ENCODE data around the gene BTBD2. TPM values are rescaled to one million over a fixed set of nuclear protein-coding genes. Genes with fewer than 3 reads are reported as not detected.

Gene BTBD2
- total RNA-seq, 4 donors from 2014 or later = 54.6 to 82.9 (median 63.6) TPM

DNA sequence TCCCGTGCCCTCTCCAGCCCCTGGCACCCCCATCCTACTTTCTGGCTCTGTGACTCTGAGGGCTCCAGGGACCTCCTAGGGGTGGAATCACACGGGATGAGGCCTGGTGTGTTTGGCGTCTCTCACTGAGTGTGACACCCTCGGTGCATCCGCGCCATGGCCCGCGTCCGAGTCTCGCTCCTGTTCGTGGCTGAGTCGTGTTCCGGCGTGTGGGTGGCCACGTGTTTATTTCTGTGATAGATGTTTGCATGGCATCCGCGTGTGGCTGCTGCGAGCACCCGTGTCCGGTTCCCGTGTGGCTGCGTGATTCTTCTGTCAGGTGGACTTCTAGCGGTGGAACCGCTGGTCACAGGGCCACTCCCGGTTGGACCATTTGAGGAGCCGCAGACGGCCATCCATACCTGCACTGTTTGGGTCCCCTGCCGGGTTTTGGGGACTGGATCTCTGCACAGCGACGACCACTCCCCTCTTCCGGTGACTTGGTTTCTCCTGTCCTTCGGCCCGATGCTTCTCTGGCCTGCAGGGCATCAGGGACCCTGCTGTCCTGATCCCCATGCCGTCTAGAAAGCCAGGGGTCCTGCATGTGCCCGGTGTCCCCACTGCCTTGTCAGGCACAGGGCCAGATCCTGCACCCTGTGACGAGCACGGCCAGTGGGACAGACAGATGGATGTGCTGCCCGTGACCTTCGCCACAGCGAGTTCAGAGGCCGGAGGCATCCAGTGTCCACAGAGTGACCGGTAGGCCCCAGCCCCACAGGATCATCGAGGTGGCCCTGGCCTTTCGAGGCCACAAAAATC lies 66.0 kb downstream of the BTBD2 start:
- no peak for ATAC-seq
- Histone ChIP-seq H3K4me3 (no peak overlapping the region), H3K27ac (no peak overlapping the region), H3K9me3 (no peaks in the 10 kb centered on the region), H3K4me1 (no peaks in the 10 kb centered on the region), H3K36me3 (no peaks in the 10 kb centered on the region), H3K27me3 (no peaks in the 10 kb centered on the region)
- in situ Hi-C loops (cut with MboI; ENCODE audit: low sequenced_read_pairs in 4 of 4) (no loop called here), intact Hi-C loops (cut with DNase I; ENCODE audit: low total_unique reads) (no loop called here)
- DNase-seq = no peak
- no peak for TF ChIP-seq POLR2A (IDR thresholded peaks at IDR 0.05)
- TF ChIP-seq, protein P1, sequence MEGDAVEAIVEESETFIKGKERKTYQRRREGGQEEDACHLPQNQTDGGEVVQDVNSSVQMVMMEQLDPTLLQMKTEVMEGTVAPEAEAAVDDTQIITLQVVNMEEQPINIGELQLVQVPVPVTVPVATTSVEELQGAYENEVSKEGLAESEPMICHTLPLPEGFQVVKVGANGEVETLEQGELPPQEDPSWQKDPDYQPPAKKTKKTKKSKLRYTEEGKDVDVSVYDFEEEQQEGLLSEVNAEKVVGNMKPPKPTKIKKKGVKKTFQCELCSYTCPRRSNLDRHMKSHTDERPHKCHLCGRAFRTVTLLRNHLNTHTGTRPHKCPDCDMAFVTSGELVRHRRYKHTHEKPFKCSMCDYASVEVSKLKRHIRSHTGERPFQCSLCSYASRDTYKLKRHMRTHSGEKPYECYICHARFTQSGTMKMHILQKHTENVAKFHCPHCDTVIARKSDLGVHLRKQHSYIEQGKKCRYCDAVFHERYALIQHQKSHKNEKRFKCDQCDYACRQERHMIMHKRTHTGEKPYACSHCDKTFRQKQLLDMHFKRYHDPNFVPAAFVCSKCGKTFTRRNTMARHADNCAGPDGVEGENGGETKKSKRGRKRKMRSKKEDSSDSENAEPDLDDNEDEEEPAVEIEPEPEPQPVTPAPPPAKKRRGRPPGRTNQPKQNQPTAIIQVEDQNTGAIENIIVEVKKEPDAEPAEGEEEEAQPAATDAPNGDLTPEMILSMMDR (IDR thresholded peaks at IDR 0.05 in 4 of 5, conservative IDR thresholded peaks at IDR 0.05 in 1 of 5) = no peak

DNA sequence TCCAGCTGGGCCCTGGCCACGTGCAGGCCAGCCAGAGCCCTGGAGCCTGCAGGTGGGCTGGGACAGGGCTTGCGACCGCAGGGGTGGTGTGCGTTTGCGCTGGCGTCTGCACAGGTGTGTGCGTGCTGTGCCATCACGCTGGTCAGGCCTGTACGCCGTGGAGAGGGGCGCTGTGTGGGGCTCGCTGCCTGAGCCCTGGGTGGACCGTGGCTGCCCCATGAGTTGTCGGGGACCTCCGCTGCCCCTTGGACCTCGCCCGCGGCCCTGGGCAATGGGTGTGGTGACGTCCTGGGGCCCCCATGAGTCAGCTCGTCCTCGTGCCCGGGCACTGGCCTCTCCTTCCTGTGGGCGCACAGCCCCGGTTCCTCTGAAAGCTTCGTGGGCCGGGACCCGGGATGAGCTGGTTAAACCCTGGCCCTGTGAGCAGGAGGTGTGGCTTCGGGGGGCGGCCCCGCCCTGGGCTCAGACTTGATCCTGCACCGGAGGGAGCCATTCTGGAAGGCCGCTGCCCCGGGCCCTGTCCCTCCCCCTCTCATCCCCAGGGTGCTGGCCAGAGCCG lies 67.8 kb downstream of the BTBD2 start:
- Histone ChIP-seq H3K36me3 (no peaks in the 10 kb centered on the region), H3K4me3 (no peak overlapping the region), H3K4me1 (peaks cover 7 to 14% of the 10 kb centered on the region in 2 donors), H3K27me3 (no peaks in the 10 kb centered on the region), H3K27ac (no peak overlapping the region), H3K9me3 (no peaks in the 10 kb centered on the region)
- in situ Hi-C loops (cut with MboI; ENCODE audit: low sequenced_read_pairs in 4 of 4) (no loop called here), intact Hi-C loops (cut with DNase I; ENCODE audit: low total_unique reads) (no loop called here)
- no peak for DNase-seq
- no peak for ATAC-seq
- TF ChIP-seq, protein P1 (IDR thresholded peaks at IDR 0.05 in 4 of 5, conservative IDR thresholded peaks at IDR 0.05 in 1 of 5) = no peak
- no peak for TF ChIP-seq POLR2A (IDR thresholded peaks at IDR 0.05)

DNA sequence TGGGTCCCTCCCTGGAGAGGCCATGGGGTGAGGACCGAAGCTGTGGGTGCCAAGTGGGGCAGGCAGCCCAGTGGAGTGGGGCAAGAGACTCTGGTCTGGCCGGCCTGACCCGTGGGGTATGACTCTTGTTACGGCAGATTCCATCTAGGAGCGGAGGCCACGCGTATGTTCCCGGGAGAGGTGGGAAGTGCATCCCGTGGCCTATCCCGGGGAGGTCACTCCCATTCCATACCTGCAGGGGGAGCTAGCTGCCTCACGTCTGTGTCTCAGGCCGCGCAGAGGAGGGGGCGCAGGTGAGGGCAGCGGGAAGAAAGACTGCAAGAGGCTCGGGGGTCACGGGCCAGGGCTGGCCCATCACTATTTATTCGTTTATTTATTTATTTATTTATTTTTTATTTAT lies 69.6 kb downstream of the BTBD2 start:
- no peaks in the 10 kb centered on the region for H3K9me3 ChIP-seq
- in situ Hi-C loops (cut with MboI; ENCODE audit: low sequenced_read_pairs in 4 of 4) (no loop called here), intact Hi-C loops (cut with DNase I; ENCODE audit: low total_unique reads) (no loop called here)
- H3K4me1 ChIP-seq = peaks cover 11 to 24% of the 10 kb centered on the region in 2 donors
- ATAC-seq = no peak
- DNase-seq = peak in 1 of 2 donors; percentile 28
- no peaks in the 10 kb centered on the region for H3K36me3 ChIP-seq
- H3K27ac ChIP-seq = no peak overlapping the region
- TF ChIP-seq POLR2A (IDR thresholded peaks at IDR 0.05) = no peak
- TF ChIP-seq, protein P1 (IDR thresholded peaks at IDR 0.05 in 4 of 5, conservative IDR thresholded peaks at IDR 0.05 in 1 of 5) = peak; percentile 10 to 66 (median 39)
- no peaks in the 10 kb centered on the region for H3K27me3 ChIP-seq
- no peak overlapping the region for H3K4me3 ChIP-seq

DNA sequence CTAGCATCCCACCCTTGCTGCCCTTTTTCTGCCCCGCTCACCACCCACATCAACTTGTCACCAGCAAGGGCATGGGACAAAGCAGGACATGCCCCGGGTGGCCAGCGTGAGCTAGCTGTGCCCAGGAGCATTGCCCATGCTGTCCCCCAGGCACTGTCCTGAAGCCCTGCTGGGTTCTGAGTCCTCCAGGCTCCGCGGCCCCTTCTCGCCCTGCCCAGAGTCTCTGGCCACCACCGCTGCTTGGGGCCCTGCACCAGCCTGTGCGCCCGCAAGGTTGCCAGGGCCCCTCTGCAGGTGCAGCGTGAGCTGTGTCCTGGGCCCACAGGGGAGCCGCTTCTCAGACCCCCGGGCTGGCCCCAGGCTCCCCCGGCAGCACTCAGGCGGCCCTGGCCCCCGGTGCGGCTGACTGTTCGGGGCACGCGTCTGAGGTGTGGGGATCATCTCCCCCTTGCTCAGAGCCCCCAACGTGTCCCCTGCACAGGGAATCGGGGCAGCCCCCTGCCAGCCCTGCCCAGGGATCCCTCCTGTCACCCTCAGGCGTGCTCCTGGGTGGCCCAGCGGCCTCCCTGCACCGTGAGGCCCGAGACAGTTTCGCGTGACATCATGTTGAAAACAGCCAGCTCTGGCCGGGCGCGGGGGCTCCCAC lies 70.5 kb downstream of the BTBD2 start:
- intact Hi-C loops (cut with DNase I; ENCODE audit: low total_unique reads) = no loop called here
- TF ChIP-seq, protein P1 (IDR thresholded peaks at IDR 0.05 in 4 of 5, conservative IDR thresholded peaks at IDR 0.05 in 1 of 5) = no peak
- no peak for TF ChIP-seq POLR2A (IDR thresholded peaks at IDR 0.05)
- H3K4me1 ChIP-seq = peaks cover 14 to 25% of the 10 kb centered on the region in 2 donors

More for the DNA sequence above, 70.5 kb downstream of the BTBD2 start:
- in situ Hi-C loops (cut with MboI; ENCODE audit: low sequenced_read_pairs in 4 of 4) = no loop called here
- DNase-seq = no peak
- ATAC-seq = no peak
- Histone ChIP-seq H3K36me3 (no peaks in the 10 kb centered on the region), H3K27ac (no peak overlapping the region), H3K27me3 (no peaks in the 10 kb centered on the region), H3K9me3 (no peaks in the 10 kb centered on the region), H3K4me3 (no peak overlapping the region)
